Epithelial cell of proximal tubule (primary cell): ENCODE data around the gene SLC26A4. TPM values are rescaled to one million over a fixed set of nuclear protein-coding genes. Genes with fewer than 3 reads are reported as not detected.

Experiments used
- DNase-seq: peaks from one replicate; pipeline ENCODE4 v3.0.0-alpha.2; 2011; ENCODE audit warnings: low read depth
- H3K4me3 ChIP-seq: 2 replicates; pipeline ENCODE4 v1.5.1; 2011; ENCODE audit warnings: low read depth, mild to moderate bottlenecking, low read length
- CTCF ChIP-seq: conservative IDR thresholded peaks from 2 replicates; pipeline ENCODE4 v1.5.1; 2012; ENCODE audit warnings: low read depth, mild to moderate bottlenecking, low read length
- total RNA-seq: library from RNA; depleted of rRNA; stranded (reverse); fragments of >200 nt; gene quantifications from 2 replicates; pipeline ENCODE4 v1.2.3, GENCODE V29; 2015

SLC26A4 gene
- total RNA-seq, 1 donor from 2014 or later: 0.35 TPM

- no peak for TF ChIP-seq CTCF
- H3K4me3 ChIP-seq: no peak overlapping the region
- DNase-seq: no peak
Measured at GRCh38 chr7:107684947-107685463, 24.4 kb downstream of the SLC26A4 start.

- no peak overlapping the region for H3K4me3 ChIP-seq
- no peak for DNase-seq
- no peak for TF ChIP-seq CTCF
Measured at GRCh38 chr7:107686816-107687387, 26.3 kb downstream of the SLC26A4 start.

- H3K4me3 ChIP-seq: no peak overlapping the region
- DNase-seq: no peak
- TF ChIP-seq CTCF: no peak
Measured at GRCh38 chr7:107687656-107688055, 27.0 kb downstream of the SLC26A4 start.

GRCh38 chr7:107689553-107689952 is 28.9 kb downstream of the SLC26A4 start:
- H3K4me3 ChIP-seq: no peak overlapping the region
- no peak for TF ChIP-seq CTCF
- no peak for DNase-seq

GRCh38 chr7:107690084-107690483 is 29.5 kb downstream of the SLC26A4 start:
- no peak for TF ChIP-seq CTCF
- DNase-seq: no peak
- no peak overlapping the region for H3K4me3 ChIP-seq

GRCh38 chr7:107690611-107691010 is 30.0 kb downstream of the SLC26A4 start:
- no peak for DNase-seq
- H3K4me3 ChIP-seq: no peak overlapping the region
- TF ChIP-seq CTCF: no peak

- no peak for DNase-seq
- no peak overlapping the region for H3K4me3 ChIP-seq
- TF ChIP-seq CTCF: no peak
Measured at GRCh38 chr7:107691716-107692115, 31.1 kb downstream of the SLC26A4 start.
